RCC 7860 (cell line): ENCODE data around the gene KATNBL1.
"Not testable (repeated sequence)": the region's sequence is repeated elsewhere in the genome, so short reads cannot be mapped to it uniquely, and the experiment has no call there.

Experiments
- DNase-seq: peaks from one replicate; pipeline ENCODE4 v3.0.0-alpha.2; 2015; ENCODE audit warnings: low spot score
- FAIRE-seq: peaks from 2 replicates; lab custom pipeline; 2012; peaks lifted over from hg19 to GRCh38; lab: Jason Lieb, UNC

KATNBL1 gene

GRCh38 chr15:34120420-34120819 lies 89.5 kb downstream of the KATNBL1 start:
- DNase-seq, FAIRE-seq: not testable (repeated sequence)

GRCh38 chr15:34119291-34119690 lies 90.6 kb downstream of the KATNBL1 start:
- DNase-seq (no peak), FAIRE-seq (no peak)

- FAIRE-seq (no peak), DNase-seq (no peak)
Observed at GRCh38 chr15:34116620-34117019, 93.3 kb downstream of the KATNBL1 start.

- DNase-seq (no peak), FAIRE-seq (no peak)
Observed at GRCh38 chr15:34114739-34115138, 95.2 kb downstream of the KATNBL1 start.

GRCh38 chr15:34114215-34114614 lies 95.7 kb downstream of the KATNBL1 start:
- DNase-seq (no peak), FAIRE-seq (no peak)

GRCh38 chr15:34111488-34111887 lies 98.4 kb downstream of the KATNBL1 start:
- FAIRE-seq (no peak), DNase-seq (no peak)

GRCh38 chr15:34109797-34110663 lies 99.9 kb downstream of the KATNBL1 start:
- DNase-seq, result peak; percentile 29
- FAIRE-seq, result peak; percentile 63

GRCh38 chr15:34107315-34107714 lies 102.6 kb downstream of the KATNBL1 start:
- FAIRE-seq (no peak), DNase-seq (no peak)

- FAIRE-seq, result no peak
- DNase-seq, result no peak
Observed at GRCh38 chr15:34106423-34106822, 103.5 kb downstream of the KATNBL1 start.

- DNase-seq, result no peak
Observed at GRCh38 chr15:34102175-34102925, 107.5 kb downstream of the KATNBL1 start.

GRCh38 chr15:34101366-34102174 lies 108.3 kb downstream of the KATNBL1 start, which contains the start of the genes EMC7 and PGBD4:
TSS of gene EMC7 (minus strand) at chr15:34101862. CDS start at chr15:34101839, 23 bp downstream.
TSS of gene PGBD4 (plus strand) at chr15:34102083. CDS start at chr15:34102532, 449 bp downstream.
- peak; percentile 77 for FAIRE-seq
- peak; percentile 96 for DNase-seq

More at GRCh38 chr15:34102175-34102925, 107.5 kb downstream of the KATNBL1 start:
- FAIRE-seq, result no peak

- no peak for FAIRE-seq
- no peak for DNase-seq
Observed at GRCh38 chr15:34099914-34100313, 110.0 kb downstream of the KATNBL1 start.
